Type B pancreatic cell (in vitro differentiated cells): ENCODE results near the gene MCL1. TPM values are rescaled to one million over a fixed set of nuclear protein-coding genes. Genes with fewer than 3 reads are reported as not detected.
"Not testable (repeated sequence)": the region's sequence is repeated elsewhere in the genome, so short reads cannot be mapped to it uniquely, and the experiment has no call there.

Experiments
- DNase-seq: peaks from one replicate; pipeline ENCODE4 v3.0.0; 2021; ENCODE audit warnings: mixed read lengths; ENCODE audit not compliant: unreplicated experiment; ENCODE audit errors: extremely low spot score
- H3K27ac Mint-ChIP-seq: 2 replicates; pipeline ENCODE4 v1.8.0; 2021; ENCODE audit warnings: mild to moderate bottlenecking, mixed read lengths
- H3K27me3 Mint-ChIP-seq: 2 replicates; pipeline ENCODE4 v1.8.0; 2021; ENCODE audit warnings: mixed read lengths
- H3K36me3 Mint-ChIP-seq: 2 replicates; pipeline ENCODE4 v1.8.0; 2021; ENCODE audit warnings: mixed read lengths
- H3K4me1 Mint-ChIP-seq: one replicate; pipeline ENCODE4 v1.8.0; 2021; ENCODE audit warnings: mixed read lengths; ENCODE audit not compliant: unreplicated experiment
- H3K4me3 Mint-ChIP-seq: 2 replicates; pipeline ENCODE4 v1.8.0; 2021; ENCODE audit warnings: mild to moderate bottlenecking, mixed read lengths
- H3K9me3 Mint-ChIP-seq: 2 replicates; pipeline ENCODE4 v1.8.0; 2021; ENCODE audit warnings: mixed read lengths
- CTCF ChIP-seq: fragments of 200-600 bp; sonication (generic); conservative IDR thresholded peaks from 2 replicates; pipeline ENCODE4 v1.5.0; 2021; ENCODE audit warnings: antibody characterized with exemption, mild to moderate bottlenecking
- total RNA-seq: library from RNA; stranded (reverse); gene quantifications from 2 replicates; pipeline ENCODE4 v1.2.1, GENCODE V29; 2021; ENCODE audit warnings: low replicate concordance

Gene MCL1
- total RNA-seq, 1 donor from 2014 or later: 187 TPM

GRCh38 chr1:150567717-150568593 is 11.5 kb downstream of the MCL1 start:
- peaks cover 52% of the 10 kb centered on the region for H3K4me1 Mint-ChIP-seq
- peak overlapping the region; percentile 73 for H3K4me3 Mint-ChIP-seq
- no peaks in the 10 kb centered on the region for H3K27me3 Mint-ChIP-seq
- DNase-seq: no peak
- H3K36me3 Mint-ChIP-seq: peaks cover 12% of the 10 kb centered on the region
- TF ChIP-seq CTCF: no peak
- no peaks in the 10 kb centered on the region for H3K9me3 Mint-ChIP-seq
- H3K27ac Mint-ChIP-seq: peak overlapping the region; percentile 93

DNA sequence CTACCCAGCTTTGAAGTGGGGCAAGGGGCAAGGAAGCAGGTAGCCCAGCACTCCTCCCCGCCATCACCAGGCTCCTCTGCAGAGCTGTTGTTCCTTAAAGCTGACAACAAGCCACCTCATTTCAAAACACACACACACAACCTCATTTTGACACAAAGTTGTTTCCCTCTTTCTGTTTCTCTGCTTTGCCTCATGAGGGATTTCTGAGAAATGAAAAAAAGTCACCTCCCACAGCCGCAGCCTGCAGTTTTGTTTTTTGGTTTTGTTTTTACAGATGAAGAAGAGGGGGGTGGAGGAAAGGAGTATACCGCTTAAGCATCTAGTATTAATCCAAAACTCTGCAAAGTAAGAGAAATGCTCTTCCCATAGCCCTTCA is 12.1 kb downstream of the MCL1 start:
- no peak for TF ChIP-seq CTCF
- Mint-ChIP-seq H3K9me3 (no peaks in the 10 kb centered on the region), H3K27ac (peak overlapping the region; percentile 93), H3K4me1 (peaks cover 56% of the 10 kb centered on the region), H3K27me3 (no peaks in the 10 kb centered on the region), H3K36me3 (peaks cover 6% of the 10 kb centered on the region), H3K4me3 (peak overlapping the region; percentile 73)
- DNase-seq: no peak

DNA sequence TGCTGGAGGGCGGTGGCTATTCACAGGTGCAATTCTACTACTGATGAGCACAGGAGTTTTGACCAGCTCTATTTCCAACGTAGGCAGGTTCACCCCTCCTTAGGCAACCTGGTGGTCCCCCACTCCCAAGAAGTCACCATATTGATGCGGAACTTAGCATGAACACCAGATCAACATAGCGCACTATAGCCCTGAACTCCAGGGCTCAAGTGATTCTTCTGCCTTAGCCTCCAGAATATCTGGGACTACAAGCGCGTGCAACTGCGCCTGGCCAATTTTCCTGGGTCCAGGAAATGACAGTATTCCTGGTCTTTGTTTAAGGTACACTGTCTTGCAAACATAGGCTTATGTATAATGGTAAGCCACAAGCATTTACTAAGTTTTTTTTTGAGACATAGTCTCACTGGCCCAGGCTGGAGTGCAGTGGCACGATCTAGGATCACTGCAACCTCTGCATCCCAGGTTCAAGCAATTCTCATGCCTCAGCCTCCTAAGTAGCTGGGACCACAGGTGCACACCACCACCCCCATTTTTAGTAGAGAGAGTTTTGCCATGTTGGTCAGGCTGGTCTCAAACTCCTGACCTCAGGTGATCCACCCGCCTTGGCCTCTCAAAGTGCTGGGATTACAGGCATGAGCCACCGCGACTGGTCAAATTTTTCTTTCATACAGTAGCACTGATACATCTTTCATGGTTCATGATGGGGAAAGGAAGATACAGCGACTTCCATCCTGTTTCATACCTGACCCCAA is 12.6 kb downstream of the MCL1 start:
- Mint-ChIP-seq H3K9me3 (no peaks in the 10 kb centered on the region), H3K27ac (peak overlapping the region; percentile 93), H3K4me1 (peaks cover 57% of the 10 kb centered on the region), H3K36me3 (peaks cover 5% of the 10 kb centered on the region), H3K27me3 (no peaks in the 10 kb centered on the region), H3K4me3 (peak overlapping the region; percentile 73)
- DNase-seq: no peak
- no peak for TF ChIP-seq CTCF

DNA sequence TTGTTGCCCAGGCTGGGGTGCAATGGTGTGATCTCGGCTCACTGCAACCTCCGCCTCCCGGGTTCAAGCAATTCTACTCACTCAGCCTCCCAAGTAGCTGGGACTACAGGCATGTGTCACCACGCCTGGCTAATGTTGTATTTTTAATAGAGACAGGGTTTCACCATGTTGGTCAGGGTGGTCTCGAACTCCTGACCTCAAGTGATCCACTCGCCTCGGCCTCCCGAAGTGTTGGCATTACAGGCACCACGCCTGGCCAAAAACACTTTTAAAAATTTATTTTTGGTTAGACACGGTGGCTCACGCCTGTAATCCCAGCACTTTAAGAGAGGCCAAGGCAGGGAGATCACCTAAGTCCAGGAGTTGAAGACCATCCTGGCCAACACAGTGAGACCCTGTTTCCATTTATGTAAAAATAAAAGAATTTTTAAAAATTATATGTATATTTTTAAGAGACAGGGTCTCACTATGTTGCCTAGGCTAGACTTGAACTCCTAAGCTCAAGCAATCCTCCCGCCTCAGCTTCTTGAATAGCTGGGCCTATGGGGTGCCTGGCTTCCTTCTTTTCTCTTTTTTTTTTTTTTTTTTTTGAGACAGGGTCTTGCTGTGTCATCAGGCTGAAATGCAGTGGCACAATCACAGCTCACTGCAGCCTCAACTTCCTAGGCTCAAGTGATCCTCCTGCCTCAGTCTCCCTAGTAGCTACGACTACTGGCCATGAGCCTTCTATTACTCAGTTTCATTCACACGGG is 14.0 kb downstream of the MCL1 start:
- H3K4me1 Mint-ChIP-seq: peaks cover 60% of the 10 kb centered on the region
- H3K4me3 Mint-ChIP-seq: peak overlapping the region; percentile 4
- not testable (repeated sequence) for DNase-seq, H3K36me3 Mint-ChIP-seq, H3K9me3 Mint-ChIP-seq, H3K27me3 Mint-ChIP-seq
- H3K27ac Mint-ChIP-seq: peak overlapping the region; percentile 100

GRCh38 chr1:150564051-150564991 is 15.1 kb downstream of the MCL1 start:
- H3K27ac Mint-ChIP-seq: peak overlapping the region; percentile 100
- no peak for DNase-seq
- peak overlapping the region; percentile 96 for H3K4me3 Mint-ChIP-seq
- TF ChIP-seq CTCF: no peak
- no peaks in the 10 kb centered on the region for H3K36me3 Mint-ChIP-seq
- no peaks in the 10 kb centered on the region for H3K27me3 Mint-ChIP-seq
- peaks cover 58% of the 10 kb centered on the region for H3K4me1 Mint-ChIP-seq
- H3K9me3 Mint-ChIP-seq: no peaks in the 10 kb centered on the region
